Osteocyte (in vitro differentiated cells): ENCODE measurements around the gene MRPL17. TPM values are rescaled to one million over a fixed set of nuclear protein-coding genes. Genes with fewer than 3 reads are reported as not detected.

Experiments
- DNase-seq: peaks from one replicate; pipeline ENCODE4 v3.0.0; 2021; ENCODE audit warnings: mixed read lengths; ENCODE audit not compliant: unreplicated experiment; ENCODE audit errors: extremely low spot score
- H3K27ac Mint-ChIP-seq: one replicate; pipeline ENCODE4 v1.8.0; 2021; ENCODE audit warnings: mild to moderate bottlenecking, mixed read lengths; ENCODE audit not compliant: unreplicated experiment
- H3K27me3 Mint-ChIP-seq: one replicate; pipeline ENCODE4 v1.8.0; 2021; ENCODE audit warnings: mixed read lengths; ENCODE audit not compliant: unreplicated experiment
- H3K36me3 Mint-ChIP-seq: one replicate; pipeline ENCODE4 v1.8.0; 2021; ENCODE audit warnings: mixed read lengths; ENCODE audit not compliant: unreplicated experiment
- H3K4me1 Mint-ChIP-seq: one replicate; pipeline ENCODE4 v1.8.0; 2021; ENCODE audit warnings: mixed read lengths; ENCODE audit not compliant: unreplicated experiment
- H3K4me3 Mint-ChIP-seq: one replicate; pipeline ENCODE4 v1.8.0; 2021; ENCODE audit warnings: mild to moderate bottlenecking, moderate library complexity, mixed read lengths; ENCODE audit not compliant: unreplicated experiment
- H3K9me3 Mint-ChIP-seq: one replicate; pipeline ENCODE4 v1.8.0; 2021; ENCODE audit warnings: mixed read lengths; ENCODE audit not compliant: unreplicated experiment
- CTCF ChIP-seq: fragments of 200-600 bp; sonication (generic); IDR thresholded peaks from 2 replicates; pipeline ENCODE4 v1.5.0; 2021; ENCODE audit warnings: antibody characterized with exemption, mild to moderate bottlenecking, moderate library complexity
- total RNA-seq: library from RNA; stranded (reverse); gene quantifications from 2 replicates; pipeline ENCODE4 v1.2.1, GENCODE V29; 2021

MRPL17 gene
- total RNA-seq, 1 donor from 2014 or later, result 49.8 TPM

- TF ChIP-seq CTCF, result no peak
- peaks cover 20% of the 10 kb centered on the region for H3K36me3 Mint-ChIP-seq
- H3K9me3 Mint-ChIP-seq, result no peaks in the 10 kb centered on the region
- H3K4me3 Mint-ChIP-seq, result no peak overlapping the region
- no peaks in the 10 kb centered on the region for H3K27me3 Mint-ChIP-seq
- no peak overlapping the region for H3K27ac Mint-ChIP-seq
- no peak for DNase-seq
- no peaks in the 10 kb centered on the region for H3K4me1 Mint-ChIP-seq
Observed at GRCh38 chr11:6633422-6634408, 49.4 kb downstream of the MRPL17 start.

GRCh38 chr11:6632116-6633073 lies 50.7 kb downstream of the MRPL17 start:
- DNase-seq, result no peak
- Mint-ChIP-seq H3K4me3 (no peak overlapping the region), H3K27me3 (no peaks in the 10 kb centered on the region), H3K4me1 (no peaks in the 10 kb centered on the region), H3K27ac (no peak overlapping the region), H3K9me3 (no peaks in the 10 kb centered on the region), H3K36me3 (peaks cover 22% of the 10 kb centered on the region)
- TF ChIP-seq CTCF, result no peak

DNA sequence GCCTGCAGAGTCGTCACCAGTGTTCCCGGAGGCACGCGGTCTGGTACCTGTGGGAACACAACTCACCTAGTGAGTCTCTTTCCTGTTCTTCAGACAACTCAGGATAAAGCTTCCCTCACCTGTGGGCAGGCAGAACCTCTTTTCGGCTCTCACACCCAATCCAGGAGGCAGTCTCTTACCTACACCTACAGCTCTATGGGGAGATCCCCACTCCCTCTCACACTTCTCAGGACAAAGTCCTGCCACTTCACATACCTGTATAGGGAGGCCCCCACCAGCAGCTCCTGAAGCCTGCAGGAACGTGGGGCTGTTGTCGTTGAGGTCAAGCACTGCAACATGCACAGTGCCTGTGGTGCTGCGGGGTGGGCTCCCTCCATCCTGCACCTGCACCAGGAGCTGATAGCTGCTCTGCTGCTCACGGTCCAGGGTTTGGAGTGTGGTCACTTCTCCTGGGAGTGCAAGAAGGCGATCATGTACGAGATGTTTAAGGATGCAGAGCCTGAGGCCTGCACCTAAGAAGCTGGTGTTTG lies 51.7 kb downstream of the MRPL17 start:
- H3K9me3 Mint-ChIP-seq, result no peaks in the 10 kb centered on the region
- no peak for TF ChIP-seq CTCF
- H3K4me1 Mint-ChIP-seq, result no peaks in the 10 kb centered on the region
- no peak for DNase-seq
- no peak overlapping the region for H3K27ac Mint-ChIP-seq
- H3K27me3 Mint-ChIP-seq, result no peaks in the 10 kb centered on the region
- no peak overlapping the region for H3K4me3 Mint-ChIP-seq
- peaks cover 30% of the 10 kb centered on the region for H3K36me3 Mint-ChIP-seq

GRCh38 chr11:6630632-6631291 lies 52.4 kb downstream of the MRPL17 start:
- no peak for TF ChIP-seq CTCF
- Mint-ChIP-seq H3K36me3 (peaks cover 32% of the 10 kb centered on the region), H3K27ac (no peak overlapping the region), H3K27me3 (no peaks in the 10 kb centered on the region), H3K4me3 (no peak overlapping the region), H3K9me3 (no peaks in the 10 kb centered on the region), H3K4me1 (no peaks in the 10 kb centered on the region)
- no peak for DNase-seq

Other genes starting within 250 kb of the MRPL17 start
- gene HPX, start 242.4 kb downstream of the MRPL17 start, total RNA-seq, result 1.4 and 1.9 TPM in 2 replicates
- gene TRIM3, start 209.4 kb downstream of the MRPL17 start, total RNA-seq, result 30.7 and 32.5 TPM in 2 replicates
- 58.0 and 64.6 TPM in 2 replicates for gene ARFIP2, start 202.0 kb downstream of the MRPL17 start, total RNA-seq
- 25.1 and 27.0 TPM in 2 replicates for gene TIMM10B, start 201.8 kb downstream of the MRPL17 start, total RNA-seq
- gene DNHD1, start 186.1 kb downstream of the MRPL17 start, total RNA-seq, result 6.6 and 8.7 TPM in 2 replicates
- 15.3 and 17.8 TPM in 2 replicates for gene RRP8, start 79.7 kb downstream of the MRPL17 start, total RNA-seq
- gene ILK, start 79.6 kb downstream of the MRPL17 start, total RNA-seq, result 192 and 209 TPM in 2 replicates
- 93.4 and 100 TPM in 2 replicates for gene TAF10, start 71.1 kb downstream of the MRPL17 start, total RNA-seq
- gene TPP1, start 63.9 kb downstream of the MRPL17 start, total RNA-seq, result 157 and 171 TPM in 2 replicates
- 63.0 and 63.3 TPM in 2 replicates for gene DCHS1, start 27.5 kb downstream of the MRPL17 start, total RNA-seq
- gene OR2AG2, start 88.6 kb upstream of the MRPL17 start, total RNA-seq, result 0.08 TPM in 1 of 2 replicates, not detected in the other
- not detected in 2 replicates for gene OR2AG1, start 99.7 kb upstream of the MRPL17 start, total RNA-seq
- 0.08 TPM in 1 of 2 replicates, not detected in the other for gene OR6A2, start 116.3 kb upstream of the MRPL17 start, total RNA-seq
- gene OR10A5, start 162.3 kb upstream of the MRPL17 start, total RNA-seq, result not detected in 2 replicates
- gene OR10A2, start 179.7 kb upstream of the MRPL17 start, total RNA-seq, result not detected in 2 replicates
- not detected in 2 replicates for gene OR10A4, start 193.3 kb upstream of the MRPL17 start, total RNA-seq
- 0.34 TPM in 1 of 2 replicates, not detected in the other for gene OR2D2, start 209.2 kb upstream of the MRPL17 start, total RNA-seq
- gene OR2D3, start 237.7 kb upstream of the MRPL17 start, total RNA-seq, result not detected in 2 replicates
- gene ZNF215, start 243.1 kb upstream of the MRPL17 start, total RNA-seq, result 1.8 and 2.7 TPM in 2 replicates